ENCODE measurements around the gene FAHD1.

FAHD1 gene

GRCh38 chr16:1790261-1790610, 36.8 kb upstream of the FAHD1 start:
- no peak for ATAC-seq (ENCODE audit: low read depth)

GRCh38 chr16:1790611-1791255, 36.3 kb upstream of the FAHD1 start:
- ATAC-seq (ENCODE audit: low read depth), result no peak

More at GRCh38 chr16:1790261-1790610, 36.8 kb upstream of the FAHD1 start:
- no peaks in the 10 kb centered on the region for H3K9me3 ChIP-seq (ENCODE audit: severe bottlenecking)
- no peak for TF ChIP-seq CTCF (IDR thresholded peaks at IDR 0.05; ENCODE audit: poor library complexity, severe bottlenecking)
- H3K36me3 ChIP-seq (ENCODE audit: low read depth), result peaks cover 26% of the 10 kb centered on the region
- no peaks in the 10 kb centered on the region for H3K4me1 ChIP-seq (ENCODE audit: insufficient read depth, poor library complexity, severe bottlenecking)
- no peaks in the 10 kb centered on the region for H3K27me3 ChIP-seq (ENCODE audit: insufficient read depth, poor library complexity, severe bottlenecking)
- DNase-seq (ENCODE audit: low spot score), result no peak
- no peak overlapping the region for H3K4me3 ChIP-seq (ENCODE audit: severe bottlenecking)
- H3K27ac ChIP-seq (ENCODE audit: poor library complexity, severe bottlenecking), result no peak overlapping the region

GRCh38 chr16:1791256-1791942, 35.6 kb upstream of the FAHD1 start:
- Histone ChIP-seq H3K27me3 (ENCODE audit: insufficient read depth, poor library complexity, severe bottlenecking) (no peaks in the 10 kb centered on the region), H3K4me1 (ENCODE audit: insufficient read depth, poor library complexity, severe bottlenecking) (no peaks in the 10 kb centered on the region), H3K4me3 (ENCODE audit: severe bottlenecking) (no peak overlapping the region), H3K27ac (ENCODE audit: poor library complexity, severe bottlenecking) (no peak overlapping the region), H3K9me3 (ENCODE audit: severe bottlenecking) (no peaks in the 10 kb centered on the region), H3K36me3 (ENCODE audit: low read depth) (peaks cover 25% of the 10 kb centered on the region)
- DNase-seq (ENCODE audit: low spot score), result peak; percentile 63
- no peak for ATAC-seq (ENCODE audit: low read depth)
- TF ChIP-seq CTCF (IDR thresholded peaks at IDR 0.05; ENCODE audit: poor library complexity, severe bottlenecking), result no peak

More at GRCh38 chr16:1790611-1791255, 36.3 kb upstream of the FAHD1 start:
- Histone ChIP-seq H3K36me3 (ENCODE audit: low read depth) (peaks cover 25% of the 10 kb centered on the region), H3K4me1 (ENCODE audit: insufficient read depth, poor library complexity, severe bottlenecking) (no peaks in the 10 kb centered on the region), H3K9me3 (ENCODE audit: severe bottlenecking) (no peaks in the 10 kb centered on the region), H3K4me3 (ENCODE audit: severe bottlenecking) (no peak overlapping the region), H3K27me3 (ENCODE audit: insufficient read depth, poor library complexity, severe bottlenecking) (no peaks in the 10 kb centered on the region), H3K27ac (ENCODE audit: poor library complexity, severe bottlenecking) (no peak overlapping the region)
- TF ChIP-seq CTCF (IDR thresholded peaks at IDR 0.05; ENCODE audit: poor library complexity, severe bottlenecking), result no peak
- DNase-seq (ENCODE audit: low spot score), result peak; percentile 63

- peak; percentile 71 for DNase-seq (ENCODE audit: low spot score)
- Histone ChIP-seq H3K27ac (ENCODE audit: poor library complexity, severe bottlenecking) (no peak overlapping the region), H3K36me3 (ENCODE audit: low read depth) (peaks cover 25% of the 10 kb centered on the region), H3K27me3 (ENCODE audit: insufficient read depth, poor library complexity, severe bottlenecking) (no peaks in the 10 kb centered on the region), H3K9me3 (ENCODE audit: severe bottlenecking) (no peaks in the 10 kb centered on the region), H3K4me3 (ENCODE audit: severe bottlenecking) (no peak overlapping the region), H3K4me1 (ENCODE audit: insufficient read depth, poor library complexity, severe bottlenecking) (no peaks in the 10 kb centered on the region)
- TF ChIP-seq CTCF (IDR thresholded peaks at IDR 0.05; ENCODE audit: poor library complexity, severe bottlenecking), result no peak
- ATAC-seq (ENCODE audit: low read depth), result no peak
Measured at GRCh38 chr16:1791943-1792812, 34.8 kb upstream of the FAHD1 start.

All from RWPE2 (cell line).